PC-3 (cell line): ENCODE data around the gene DLL4. TPM values are rescaled to one million over a fixed set of nuclear protein-coding genes. Genes with fewer than 3 reads are reported as not detected.

Source experiments
- ATAC-seq: fragments of 200-7000 bp; cut with Tn5 transposase; 2 replicates; pipeline ENCODE4 v1.9.1; 2020; ENCODE audit warnings: mild to moderate bottlenecking, moderate library complexity
- BruUV-seq: library from RNA; stranded (reverse); fragments of 400-500 nt; replicated peaks from 2 replicates; lab custom pipeline; 2021; lab: Mats Ljungman, UMichigan
- CTCF ChIA-PET: fragments of 300-600 bp; sonication (Branson Sonifier 250); formaldehyde crosslinking; loops from one replicate; lab custom pipeline; 2022; ENCODE audit warnings: antibody characterized with exemption; lab: Charles Lee
- POLR2A ChIA-PET: fragments of 300-600 bp; sonication (Branson Sonifier 250); formaldehyde crosslinking; loops from one replicate; lab custom pipeline; 2022; ENCODE audit warnings: antibody characterized with exemption; ENCODE audit not compliant: unreplicated experiment; lab: Charles Lee
- DNase-seq: peaks from one replicate; pipeline ENCODE4 v3.0.0-alpha.2; 2015
- H2AFZ ChIP-seq: fragments of 300-600 bp; sonication (generic); 2 replicates; pipeline ENCODE4 v1.6.0; 2016; ENCODE audit warnings: antibody characterized with exemption, low read length
- H3F3A ChIP-seq: fragments of 300-600 bp; sonication (generic); one replicate; pipeline ENCODE4 v1.6.0; 2017; ENCODE audit warnings: antibody characterized with exemption, low read length, control low read depth, mild to moderate bottlenecking; ENCODE audit not compliant: unreplicated experiment
- H3K27ac ChIP-seq: fragments of 300-600 bp; sonication (generic); 2 replicates; pipeline ENCODE4 v1.5.1; 2016; ENCODE audit warnings: mild to moderate bottlenecking, low read length
- H3K27me3 ChIP-seq: fragments of 300-600 bp; sonication (generic); 2 replicates; pipeline ENCODE4 v1.6.1; 2016; ENCODE audit warnings: low read length, mixed read lengths
- H3K36me3 ChIP-seq: fragments of 300-600 bp; sonication (generic); 2 replicates; pipeline ENCODE4 v1.6.1; 2016; ENCODE audit warnings: low read depth, mixed run types, low read length, mixed read lengths
- H3K4me1 ChIP-seq: fragments of 300-600 bp; sonication (generic); 2 replicates; pipeline ENCODE4 v1.5.1; 2016; ENCODE audit warnings: low read length; ENCODE audit not compliant: insufficient read depth
- H3K4me2 ChIP-seq: fragments of 300-600 bp; sonication (generic); 2 replicates; pipeline ENCODE4 v1.6.0; 2016; ENCODE audit warnings: low read length
- H3K4me3 ChIP-seq: fragments of 300-600 bp; sonication (generic); 2 replicates; pipeline ENCODE4 v1.5.1; 2016; ENCODE audit warnings: mild to moderate bottlenecking, low read length, mixed read lengths
- H3K79me2 ChIP-seq: fragments of 300-600 bp; sonication (generic); 2 replicates; pipeline ENCODE4 v1.6.1; 2017; ENCODE audit warnings: low read length, mixed read lengths
- H3K9ac ChIP-seq: fragments of 300-600 bp; sonication (generic); 2 replicates; pipeline ENCODE4 v1.6.0; 2016; ENCODE audit warnings: mild to moderate bottlenecking, low read length
- H3K9me2 ChIP-seq: fragments of 300-600 bp; sonication (generic); replicated peaks from 2 replicates; pipeline ENCODE4 v1.6.1; 2016; ENCODE audit warnings: mixed run types, low read length, mixed read lengths
- H3K9me3 ChIP-seq: fragments of 300-600 bp; sonication (generic); 2 replicates; pipeline ENCODE4 v1.6.1; 2016; ENCODE audit warnings: low read length, mixed read lengths
- H4K20me1 ChIP-seq: fragments of 300-600 bp; sonication (generic); 2 replicates; pipeline ENCODE4 v1.6.1; 2016; ENCODE audit warnings: low read length, mixed read lengths
- EZH2 ChIP-seq: fragments of 300-600 bp; sonication (generic); IDR thresholded peaks from one replicate; pipeline ENCODE4 v1.6.1; 2017; ENCODE audit warnings: antibody characterized with exemption, mild to moderate bottlenecking, low read length; ENCODE audit not compliant: unreplicated experiment
- EZH2phosphoT487 ChIP-seq: fragments of 300-600 bp; sonication (generic); IDR thresholded peaks from 2 replicates; pipeline ENCODE4 v1.6.1; 2018; ENCODE audit warnings: mild to moderate bottlenecking, antibody characterized with exemption, low read length, borderline replicate concordance
- intact Hi-C: fragments of 100-400 bp; cut with micrococcal nuclease; formaldehyde crosslinking; loops from 2 replicates; pipeline ENCODE4 v1.9.0; 2023
- total RNA-seq: library from RNA; depleted of rRNA; stranded (reverse); fragments of >200 nt; gene quantifications from 2 replicates; pipeline ENCODE4 v1.2.3, GENCODE V29; 2014
- TF ChIP-seq, protein P1 (sequence below): fragments of 300-600 bp; sonication (generic); conservative IDR thresholded peaks from 2 replicates; pipeline ENCODE4 v1.5.1; 2017; ENCODE audit warnings: antibody characterized with exemption, low read depth, mild to moderate bottlenecking, low read length

DLL4 gene
- total RNA-seq, 1 experiment from 2014 or later, result 2.2 TPM

DNA sequence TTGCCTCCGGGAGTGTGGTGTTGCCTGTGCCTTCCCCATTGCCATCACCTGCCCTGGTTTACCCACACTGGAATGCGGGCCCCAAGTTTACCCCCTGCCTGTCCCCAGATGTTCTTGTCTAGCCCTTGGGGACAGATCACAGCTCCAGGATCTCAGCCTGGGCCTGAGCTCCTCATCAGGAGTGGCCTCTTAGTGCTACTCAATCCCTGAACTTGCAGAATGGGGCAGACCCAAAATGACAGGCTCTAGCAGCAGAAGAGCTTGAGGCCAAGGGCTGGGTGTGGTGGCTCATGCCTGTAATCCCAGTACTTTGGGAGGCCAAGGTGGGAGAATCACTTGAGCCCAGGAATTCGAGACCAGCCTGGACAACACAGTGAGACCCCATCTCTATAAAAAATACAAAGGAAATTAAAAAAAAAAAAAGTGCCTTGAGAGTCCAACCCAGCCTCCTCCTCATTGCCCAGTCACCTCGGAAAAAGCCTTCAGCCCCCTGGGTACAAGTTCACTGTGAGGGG is 28.0 kb downstream of the DLL4 start:
- POLR2A ChIA-PET, result no interaction called here
- Histone ChIP-seq H3K36me3 (no peaks in the 10 kb centered on the region), H2AFZ (no peak overlapping the region), H3K27me3 (no peaks in the 10 kb centered on the region), H3K27ac (no peak overlapping the region), H3K4me3 (no peak overlapping the region), H3K9me3 (no peaks in the 10 kb centered on the region), H4K20me1 (no peaks in the 10 kb centered on the region), H3K9ac (no peak overlapping the region), H3K9me2 (no peaks in the 10 kb centered on the region), H3F3A (no peaks in the 10 kb centered on the region), H3K4me1 (peaks cover 26% of the 10 kb centered on the region), H3K4me2 (no peak overlapping the region), H3K79me2 (no peaks in the 10 kb centered on the region)
- TF ChIP-seq, protein P1, sequence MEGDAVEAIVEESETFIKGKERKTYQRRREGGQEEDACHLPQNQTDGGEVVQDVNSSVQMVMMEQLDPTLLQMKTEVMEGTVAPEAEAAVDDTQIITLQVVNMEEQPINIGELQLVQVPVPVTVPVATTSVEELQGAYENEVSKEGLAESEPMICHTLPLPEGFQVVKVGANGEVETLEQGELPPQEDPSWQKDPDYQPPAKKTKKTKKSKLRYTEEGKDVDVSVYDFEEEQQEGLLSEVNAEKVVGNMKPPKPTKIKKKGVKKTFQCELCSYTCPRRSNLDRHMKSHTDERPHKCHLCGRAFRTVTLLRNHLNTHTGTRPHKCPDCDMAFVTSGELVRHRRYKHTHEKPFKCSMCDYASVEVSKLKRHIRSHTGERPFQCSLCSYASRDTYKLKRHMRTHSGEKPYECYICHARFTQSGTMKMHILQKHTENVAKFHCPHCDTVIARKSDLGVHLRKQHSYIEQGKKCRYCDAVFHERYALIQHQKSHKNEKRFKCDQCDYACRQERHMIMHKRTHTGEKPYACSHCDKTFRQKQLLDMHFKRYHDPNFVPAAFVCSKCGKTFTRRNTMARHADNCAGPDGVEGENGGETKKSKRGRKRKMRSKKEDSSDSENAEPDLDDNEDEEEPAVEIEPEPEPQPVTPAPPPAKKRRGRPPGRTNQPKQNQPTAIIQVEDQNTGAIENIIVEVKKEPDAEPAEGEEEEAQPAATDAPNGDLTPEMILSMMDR, result no peak
- CTCF ChIA-PET, result interaction anchor here (0.6 kb wide), 1 partner anchor 15 kb away, joined by 3 read pairs; no protein-coding TSS in a partner anchor
- BruUV-seq, result no TSS peak
- intact Hi-C loops, result no loop called here
- DNase-seq (no peak), ATAC-seq (no peak)

DNA sequence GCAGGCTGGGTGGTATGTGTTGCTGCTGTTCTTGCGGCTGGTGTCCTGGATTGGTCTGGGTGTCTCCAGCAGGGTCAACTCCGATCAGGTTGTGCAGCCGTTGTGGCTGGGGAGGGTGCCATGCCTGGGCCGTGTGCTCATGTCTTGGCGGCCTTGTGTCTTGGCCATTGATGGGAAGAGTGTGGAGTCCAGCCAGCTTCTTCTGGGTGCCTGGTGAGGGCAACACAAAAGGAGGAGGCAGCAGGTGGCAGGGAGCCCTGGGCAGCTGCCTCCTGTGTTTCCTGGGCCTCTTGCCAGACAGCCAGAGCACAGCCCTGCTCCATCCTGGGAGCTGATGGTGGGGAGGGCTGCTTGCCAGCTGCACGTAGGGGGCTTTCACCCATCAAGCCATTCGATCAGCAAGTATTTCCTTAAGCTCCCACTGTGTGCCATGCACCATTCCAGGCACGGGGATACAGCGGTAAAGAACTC is 28.5 kb downstream of the DLL4 start:
- ATAC-seq (no peak), DNase-seq (no peak)
- CTCF ChIA-PET, result interaction anchor here (0.6 kb wide), 1 partner anchor 15 kb away, joined by 3 read pairs; no protein-coding TSS in a partner anchor
- TF ChIP-seq EZH2, result no peak
- TF ChIP-seq, protein P1, result no peak
- no peak for TF ChIP-seq EZH2phosphoT487
- H3K27me3 ChIP-seq, result no peaks in the 10 kb centered on the region
- no peaks in the 10 kb centered on the region for H3K36me3 ChIP-seq
- H3K79me2 ChIP-seq, result no peaks in the 10 kb centered on the region
- POLR2A ChIA-PET, result interaction anchor here (0.5 kb wide), 1 partner anchor 29 kb away, joined by 4 read pairs; the partner anchor contains the start of gene DLL4
- intact Hi-C loops, result loop anchor here (2.0 kb wide), 1 partner anchor 15 kb away; no protein-coding TSS in a partner anchor
- no peak overlapping the region for H3K9ac ChIP-seq
- no peaks in the 10 kb centered on the region for H3F3A ChIP-seq
- no peaks in the 10 kb centered on the region for H3K9me2 ChIP-seq
- no peak overlapping the region for H2AFZ ChIP-seq
- H3K4me1 ChIP-seq, result peaks cover 21% of the 10 kb centered on the region
- no TSS peak for BruUV-seq
- H3K4me2 ChIP-seq, result no peak overlapping the region
- H4K20me1 ChIP-seq, result no peaks in the 10 kb centered on the region
- no peak overlapping the region for H3K27ac ChIP-seq
- no peak overlapping the region for H3K4me3 ChIP-seq
- H3K9me3 ChIP-seq, result no peaks in the 10 kb centered on the region

- Histone ChIP-seq H3F3A (no peaks in the 10 kb centered on the region), H3K9me2 (no peaks in the 10 kb centered on the region), H3K79me2 (no peaks in the 10 kb centered on the region), H3K9me3 (no peaks in the 10 kb centered on the region), H4K20me1 (no peaks in the 10 kb centered on the region), H3K4me1 (peaks cover 19% of the 10 kb centered on the region), H3K9ac (no peak overlapping the region), H3K4me3 (no peak overlapping the region), H3K27ac (no peak overlapping the region), H3K27me3 (no peaks in the 10 kb centered on the region), H2AFZ (no peak overlapping the region), H3K4me2 (no peak overlapping the region), H3K36me3 (no peaks in the 10 kb centered on the region)
- BruUV-seq, result no TSS peak
- intact Hi-C loops, result loop anchor here (2.0 kb wide), 1 partner anchor 15 kb away; no protein-coding TSS in a partner anchor
- TF ChIP-seq EZH2, result no peak
- TF ChIP-seq, protein P1, result no peak
- no peak for DNase-seq
- ChIA-PET POLR2A (interaction anchor here (0.5 kb wide), 1 partner anchor 29 kb away, joined by 4 read pairs; the partner anchor contains the start of gene DLL4), CTCF (no interaction called here)
- ATAC-seq, result no peak; the same call in 1 of the 2 replicates
Observed at GRCh38 chr15:40958146-40958545, 29.0 kb downstream of the DLL4 start.
